GM12873 (cell line): Measurements from ENCODE around the gene LRRC41.

Experiments used
- CTCF ChIP-seq: IDR thresholded peaks from 2 replicates; pipeline ENCODE4 v1.5.1; 2012; ENCODE audit warnings: low read depth, mild to moderate bottlenecking, moderate library complexity, low read length, control low read depth; ENCODE audit not compliant: insufficient read depth; ENCODE audit errors: missing control alignments

Gene LRRC41

GRCh38 chr1:46242918-46243317 is 60.5 kb downstream of the LRRC41 start:
- TF ChIP-seq CTCF: no peak

- TF ChIP-seq CTCF: no peak
Observed at GRCh38 chr1:46236882-46237281, 66.5 kb downstream of the LRRC41 start.
